ENCODE data around the gene ZNF558. TPM values are rescaled to one million over a fixed set of nuclear protein-coding genes. Genes with fewer than 3 reads are reported as not detected.

Gene ZNF558
- total RNA-seq, 2 donors from 2014 or later = 14.1 to 17.6 TPM

DNA sequence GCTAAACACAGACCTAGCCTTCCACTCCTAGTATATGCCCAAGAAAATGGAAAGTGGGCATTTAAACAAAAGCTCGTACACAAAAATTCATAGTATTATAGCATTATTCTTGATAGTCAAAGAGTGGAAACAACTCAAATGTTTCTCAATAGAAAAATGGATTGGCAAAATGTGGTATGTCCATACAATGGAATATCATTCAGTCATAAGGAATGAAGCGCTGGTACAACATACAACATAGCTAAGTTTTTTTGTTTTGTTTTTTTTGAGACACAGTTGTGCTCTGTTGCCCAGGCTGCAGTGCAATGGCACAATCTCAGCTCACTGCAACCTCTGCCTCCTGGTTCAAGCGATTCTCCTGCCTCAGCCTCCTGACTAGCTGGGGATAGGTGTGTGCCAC, 11.9 kb downstream of the ZNF558 start:
- TF ChIP-seq, protein P1, sequence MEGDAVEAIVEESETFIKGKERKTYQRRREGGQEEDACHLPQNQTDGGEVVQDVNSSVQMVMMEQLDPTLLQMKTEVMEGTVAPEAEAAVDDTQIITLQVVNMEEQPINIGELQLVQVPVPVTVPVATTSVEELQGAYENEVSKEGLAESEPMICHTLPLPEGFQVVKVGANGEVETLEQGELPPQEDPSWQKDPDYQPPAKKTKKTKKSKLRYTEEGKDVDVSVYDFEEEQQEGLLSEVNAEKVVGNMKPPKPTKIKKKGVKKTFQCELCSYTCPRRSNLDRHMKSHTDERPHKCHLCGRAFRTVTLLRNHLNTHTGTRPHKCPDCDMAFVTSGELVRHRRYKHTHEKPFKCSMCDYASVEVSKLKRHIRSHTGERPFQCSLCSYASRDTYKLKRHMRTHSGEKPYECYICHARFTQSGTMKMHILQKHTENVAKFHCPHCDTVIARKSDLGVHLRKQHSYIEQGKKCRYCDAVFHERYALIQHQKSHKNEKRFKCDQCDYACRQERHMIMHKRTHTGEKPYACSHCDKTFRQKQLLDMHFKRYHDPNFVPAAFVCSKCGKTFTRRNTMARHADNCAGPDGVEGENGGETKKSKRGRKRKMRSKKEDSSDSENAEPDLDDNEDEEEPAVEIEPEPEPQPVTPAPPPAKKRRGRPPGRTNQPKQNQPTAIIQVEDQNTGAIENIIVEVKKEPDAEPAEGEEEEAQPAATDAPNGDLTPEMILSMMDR (IDR thresholded peaks at IDR 0.05) = no peak
- Histone ChIP-seq H3K36me3 (peaks cover 16% of the 10 kb centered on the region), H3K4me1 (no peaks in the 10 kb centered on the region), H3K9ac (ENCODE audit: low read depth in 2 of 2, low read length in 2 of 2) (no peak overlapping the region), H3K27me3 (no peaks in the 10 kb centered on the region), H3K4me3 (no peak overlapping the region), H3K9me3 (peaks cover 4% of the 10 kb centered on the region), H3K27ac (no peak overlapping the region)
- no peak for DNase-seq
- intact Hi-C loops (cut with DNase I) = no loop called here

DNA sequence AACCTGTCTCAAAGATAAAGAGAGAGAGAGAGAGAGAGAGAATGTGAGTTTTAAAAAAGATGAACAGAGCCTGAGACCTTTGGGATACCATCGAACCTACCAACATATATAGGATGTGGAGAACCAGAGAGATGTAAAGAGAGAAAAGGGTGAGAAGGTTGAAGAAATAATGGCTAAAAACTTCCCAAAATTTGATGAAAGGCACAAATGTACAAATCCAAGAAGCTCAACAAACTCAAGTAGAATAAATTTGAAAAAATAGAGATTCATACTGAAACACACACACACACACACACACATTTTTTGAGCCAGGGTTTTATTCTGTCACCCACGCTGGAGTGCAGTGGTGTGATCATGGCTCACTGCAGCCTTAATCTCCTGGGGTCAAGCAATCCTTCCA, 16.3 kb downstream of the ZNF558 start:
- DNase-seq = no peak
- H3K9me3 ChIP-seq = peaks cover 27% of the 10 kb centered on the region

DNA sequence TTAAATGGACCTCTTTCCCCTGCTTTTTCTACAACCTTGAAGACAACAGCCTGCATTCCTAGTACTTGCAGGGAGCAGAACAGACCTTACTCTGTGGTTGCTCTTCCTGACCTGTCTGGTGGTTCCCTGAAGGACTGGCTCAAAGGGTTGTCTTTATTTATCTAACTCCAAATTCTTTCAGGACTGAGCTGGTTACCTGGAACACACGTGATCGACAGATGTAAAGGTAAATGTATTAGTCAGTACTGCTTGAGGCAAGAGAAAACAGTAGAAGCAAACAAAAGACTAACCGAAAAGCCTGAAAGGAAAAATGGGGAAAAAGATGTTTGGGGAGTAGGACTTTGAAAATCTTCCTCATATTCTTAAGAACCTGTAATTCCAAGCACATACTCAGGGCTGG, 17.9 kb downstream of the ZNF558 start:
- Histone ChIP-seq H3K9me3 (peaks cover 29% of the 10 kb centered on the region), H3K4me3 (no peak overlapping the region)
- TF ChIP-seq, protein P1 (IDR thresholded peaks at IDR 0.05) = no peak

More for the DNA sequence above, 16.3 kb downstream of the ZNF558 start:
- Histone ChIP-seq H3K9ac (ENCODE audit: low read depth in 2 of 2, low read length in 2 of 2) (no peak overlapping the region), H3K36me3 (peaks cover 34% of the 10 kb centered on the region), H3K27me3 (no peaks in the 10 kb centered on the region), H3K4me1 (no peaks in the 10 kb centered on the region), H3K4me3 (no peak overlapping the region), H3K27ac (no peak overlapping the region)
- TF ChIP-seq, protein P1 (IDR thresholded peaks at IDR 0.05) = no peak
- intact Hi-C loops (cut with DNase I) = no loop called here

DNA sequence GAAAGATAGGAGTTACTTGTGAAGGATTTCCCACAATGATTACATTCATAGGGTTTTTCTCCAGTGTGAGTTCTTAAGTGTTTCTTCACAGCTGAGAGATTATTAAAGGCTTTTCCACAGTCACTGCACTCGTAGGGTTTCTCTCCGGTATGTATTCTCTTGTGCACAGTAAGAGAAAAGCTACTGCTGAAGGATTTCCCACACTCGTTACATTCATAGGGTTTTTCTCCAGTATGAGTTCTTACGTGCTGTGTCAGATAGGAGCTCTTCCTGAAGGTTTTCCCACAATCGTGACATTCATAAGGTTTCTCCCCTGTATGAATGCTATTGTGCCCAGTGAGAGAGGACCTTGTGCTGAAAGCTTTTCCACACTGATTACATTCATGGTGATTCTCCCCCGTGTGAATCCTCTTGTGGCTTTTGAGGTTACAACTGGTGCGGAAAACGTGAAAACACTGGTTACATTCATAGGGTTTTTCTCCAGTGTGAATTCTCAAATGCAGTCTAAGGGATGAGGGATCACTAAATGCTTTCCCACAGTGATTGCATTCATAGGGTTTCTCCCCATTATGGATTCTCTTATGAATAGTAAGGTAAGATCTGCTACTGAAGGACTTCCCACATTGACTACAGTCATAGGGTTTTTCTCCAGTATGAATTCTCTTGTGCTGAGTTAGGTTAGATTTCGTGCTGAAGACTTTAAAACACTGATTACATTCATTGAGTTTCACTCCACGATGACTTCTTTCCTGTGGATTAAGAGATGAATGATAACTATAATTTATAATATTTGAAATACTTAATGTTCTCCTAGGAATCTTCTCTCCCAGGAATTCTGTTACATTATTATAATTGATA, 20.6 kb downstream of the ZNF558 start:
- DNase-seq = no peak
- no peaks in the 10 kb centered on the region for H3K27me3 ChIP-seq
- H3K36me3 ChIP-seq = peaks cover 31% of the 10 kb centered on the region
- H3K4me3 ChIP-seq = no peak overlapping the region
- intact Hi-C loops (cut with DNase I) = no loop called here
- H3K4me1 ChIP-seq = no peaks in the 10 kb centered on the region
- H3K9ac ChIP-seq (ENCODE audit: low read depth in 2 of 2, low read length in 2 of 2) = no peak overlapping the region
- H3K27ac ChIP-seq = no peak overlapping the region
- TF ChIP-seq, protein P1 (IDR thresholded peaks at IDR 0.05) = no peak
- H3K9me3 ChIP-seq = peaks cover 29% of the 10 kb centered on the region

More for the DNA sequence above, 17.9 kb downstream of the ZNF558 start:
- Histone ChIP-seq H3K4me1 (no peaks in the 10 kb centered on the region), H3K9ac (ENCODE audit: low read depth in 2 of 2, low read length in 2 of 2) (no peak overlapping the region), H3K36me3 (peaks cover 24% of the 10 kb centered on the region), H3K27me3 (no peaks in the 10 kb centered on the region), H3K27ac (no peak overlapping the region)
- intact Hi-C loops (cut with DNase I) = no loop called here
- DNase-seq = no peak

DNA sequence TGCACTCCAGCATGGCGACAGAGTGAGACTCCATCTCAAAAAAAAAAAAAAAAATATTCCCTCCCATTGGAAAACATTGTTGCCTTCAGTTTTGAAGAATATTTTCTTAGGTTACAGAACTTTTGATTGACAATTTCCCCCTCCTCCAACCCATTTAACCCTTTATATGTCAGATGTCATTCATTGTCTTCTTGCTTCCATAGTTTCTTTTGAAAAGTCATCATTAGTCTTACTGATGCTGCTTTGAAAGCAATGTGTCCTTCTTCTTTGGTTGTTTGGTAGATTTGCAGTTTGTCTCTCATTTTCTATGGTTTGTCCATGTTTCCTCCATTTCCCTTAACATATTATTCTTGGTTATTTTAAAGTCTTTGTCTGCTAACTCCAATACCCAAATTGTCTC, 25.4 kb downstream of the ZNF558 start:
- peaks cover 16% of the 10 kb centered on the region for H3K36me3 ChIP-seq
- H3K27me3 ChIP-seq = no peaks in the 10 kb centered on the region
- no peak overlapping the region for H3K4me3 ChIP-seq
- H3K4me1 ChIP-seq = no peaks in the 10 kb centered on the region
- H3K27ac ChIP-seq = no peak overlapping the region
- intact Hi-C loops (cut with DNase I) = no loop called here
- H3K9me3 ChIP-seq = peaks cover 11% of the 10 kb centered on the region
- no peak overlapping the region for H3K9ac ChIP-seq (ENCODE audit: low read depth in 2 of 2, low read length in 2 of 2)
- TF ChIP-seq, protein P1 (IDR thresholded peaks at IDR 0.05) = no peak
- DNase-seq = no peak
